GM21576 (cell line): Measurements from ENCODE around the gene SPEF1.
A peak's percentile ranks its signal among the peaks of the same experiment; 100 is the strongest.

Experiments used
- ATAC-seq: cut with Tn5 transposase; IDR thresholded peaks from one replicate; pipeline ENCODE4 v1.9.1; 2021; ENCODE audit warnings: mild to moderate bottlenecking, moderate library complexity; ENCODE audit not compliant: unreplicated experiment

Gene SPEF1

DNA sequence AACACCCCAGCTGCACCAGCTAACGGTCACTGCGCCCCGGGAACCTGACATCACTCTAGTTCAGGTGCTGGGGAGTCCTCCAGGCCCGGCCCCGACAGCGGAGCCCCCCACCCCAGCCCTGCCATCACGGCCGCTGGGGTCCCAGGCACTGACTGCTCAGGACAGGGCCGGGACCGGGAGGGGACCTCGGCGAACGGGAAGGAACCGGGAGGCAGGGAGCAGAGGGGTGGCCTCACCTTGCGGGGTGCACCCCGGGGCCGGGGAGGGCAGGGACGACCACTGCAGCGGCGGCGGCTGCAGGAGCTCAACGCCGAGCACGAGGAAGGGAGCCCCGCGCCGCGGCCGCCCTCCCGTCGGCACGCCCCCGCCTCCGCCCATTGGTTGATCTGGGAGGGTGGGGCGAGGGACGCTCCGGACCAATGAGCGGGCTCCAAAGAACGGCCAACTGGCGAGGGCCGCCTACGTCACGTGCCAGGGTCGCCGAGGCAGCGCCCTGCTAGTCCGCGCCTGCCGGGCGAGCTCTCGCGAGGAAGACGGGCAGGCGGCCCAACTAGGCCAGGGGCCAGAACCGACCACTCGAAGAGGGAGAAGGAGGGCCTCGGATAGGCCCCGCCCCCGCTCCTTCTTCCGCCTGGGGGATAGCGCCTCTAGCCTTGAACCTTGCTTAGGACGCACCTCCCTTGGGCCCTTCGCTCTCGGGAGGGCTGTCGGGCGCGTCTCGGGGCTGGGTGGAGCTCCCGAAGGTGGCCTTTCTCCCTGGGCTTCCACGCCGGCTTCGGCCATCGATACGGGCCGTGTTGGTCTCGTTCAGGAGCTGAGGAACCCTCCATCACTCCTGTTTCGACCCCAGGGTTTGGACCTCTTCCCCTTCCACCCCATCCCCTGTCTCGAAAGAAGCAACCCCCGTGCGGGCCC, 13.6 kb downstream of the SPEF1 start, which contains the start of gene ADISSP:
Gene ADISSP, minus strand, starts transcription at position 327 of the 915 bp plus-strand sequence. CDS start 7,653 bp downstream, outside the sequence.
- peak; percentile 89 for ATAC-seq

DNA sequence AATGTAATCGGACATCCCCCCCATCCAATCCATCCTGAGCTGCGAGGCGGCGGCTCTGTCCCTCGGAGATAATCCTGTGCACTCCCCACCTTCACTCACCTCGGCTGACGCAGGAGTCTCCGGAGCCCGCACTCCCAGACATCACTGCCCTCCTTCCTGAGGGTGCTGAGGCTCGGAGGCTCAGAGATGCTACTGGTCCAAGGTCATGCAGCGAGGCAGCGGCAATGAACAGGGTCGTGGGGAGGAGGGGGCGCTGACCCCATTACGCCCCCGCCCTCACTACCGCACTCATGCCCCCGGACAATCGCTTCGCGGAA, 14.2 kb downstream of the SPEF1 start:
- ATAC-seq: no peak

DNA sequence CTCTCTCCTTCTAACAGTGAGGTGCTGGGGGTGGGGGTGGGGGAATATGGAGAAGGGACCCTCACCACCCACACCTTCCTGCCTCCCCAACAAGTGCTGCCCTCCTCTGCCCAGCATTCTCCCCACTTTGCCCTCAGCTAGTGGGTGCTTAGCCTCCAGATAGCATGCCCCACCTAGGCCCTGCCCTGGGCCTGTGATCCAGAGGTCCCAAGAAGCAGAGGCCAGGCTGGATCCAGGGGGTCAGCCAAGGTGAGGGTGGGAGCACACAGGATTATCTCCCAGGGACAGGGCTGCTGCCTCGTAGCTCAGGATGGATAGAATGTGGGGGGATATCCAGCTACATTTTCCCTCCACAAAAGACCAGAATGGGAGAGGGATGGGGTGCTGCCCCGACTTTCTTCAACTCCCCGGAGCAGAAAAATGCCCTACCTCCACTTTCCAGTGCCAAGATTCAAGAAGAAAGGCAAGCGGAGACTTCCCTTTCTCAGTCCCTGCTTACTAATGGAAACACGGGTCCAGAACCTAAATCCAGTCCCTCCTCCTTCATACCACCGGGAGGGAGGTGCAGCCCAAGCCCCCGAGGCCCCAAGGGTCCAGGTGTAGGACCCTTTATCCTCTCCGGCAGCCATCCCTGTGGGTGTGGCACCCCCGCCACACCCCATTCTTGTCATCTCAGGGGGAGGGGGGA, 14.7 kb downstream of the SPEF1 start:
- no peak for ATAC-seq

DNA sequence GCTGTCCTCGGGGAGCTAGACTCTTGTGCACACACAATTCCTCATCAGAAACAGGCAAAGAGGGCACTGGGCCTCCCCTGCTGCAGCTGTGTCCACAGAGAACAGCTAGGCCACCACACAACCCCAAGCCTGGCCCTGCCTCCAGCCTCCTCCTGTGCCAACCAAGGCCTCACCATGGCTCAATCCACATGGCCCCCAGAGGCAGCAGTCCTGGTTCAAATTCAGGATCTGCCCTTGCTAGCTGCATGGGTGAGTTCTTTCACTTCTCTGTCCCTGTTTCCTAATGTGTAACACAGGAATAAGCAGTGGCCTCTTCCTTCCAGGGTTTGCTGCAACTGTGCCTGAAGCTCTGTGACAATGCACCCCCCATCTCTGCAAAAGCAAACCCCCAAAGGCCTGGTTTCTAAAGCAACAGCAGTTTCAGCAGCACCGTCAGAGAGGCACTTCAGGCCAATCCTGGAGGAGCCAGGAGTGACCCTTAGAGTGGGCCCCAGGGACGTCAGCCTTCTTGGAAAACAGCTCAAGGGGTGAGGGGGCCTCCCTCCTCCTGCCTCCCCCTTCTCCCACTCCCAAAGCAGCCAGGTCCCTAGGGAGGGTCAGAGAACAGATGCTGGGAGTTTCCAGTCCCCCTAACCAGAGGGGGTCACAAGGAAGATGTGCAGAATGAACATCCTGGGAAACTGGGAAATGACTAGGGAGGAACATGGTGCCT, 15.9 kb downstream of the SPEF1 start:
- ATAC-seq: no peak

DNA sequence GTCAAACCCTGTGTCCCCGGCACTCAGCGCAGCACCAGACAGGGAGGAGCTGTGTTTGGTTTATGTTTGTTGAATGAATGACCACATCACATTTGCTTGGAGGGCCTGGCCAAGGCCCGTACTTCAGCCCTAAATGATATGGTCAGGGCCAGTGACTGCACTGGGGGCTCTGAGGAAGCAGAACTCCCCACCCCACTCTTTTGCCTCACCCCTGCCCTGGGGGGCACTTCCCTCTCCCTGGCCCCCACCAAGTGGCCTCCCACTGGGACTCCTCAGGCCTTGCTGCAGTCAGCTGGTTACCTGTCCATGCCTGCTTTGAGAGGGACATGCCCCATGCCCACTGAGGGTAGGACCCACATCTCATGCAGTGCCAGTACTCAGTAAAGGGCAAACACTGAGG, 16.6 kb downstream of the SPEF1 start:
- ATAC-seq: no peak

DNA sequence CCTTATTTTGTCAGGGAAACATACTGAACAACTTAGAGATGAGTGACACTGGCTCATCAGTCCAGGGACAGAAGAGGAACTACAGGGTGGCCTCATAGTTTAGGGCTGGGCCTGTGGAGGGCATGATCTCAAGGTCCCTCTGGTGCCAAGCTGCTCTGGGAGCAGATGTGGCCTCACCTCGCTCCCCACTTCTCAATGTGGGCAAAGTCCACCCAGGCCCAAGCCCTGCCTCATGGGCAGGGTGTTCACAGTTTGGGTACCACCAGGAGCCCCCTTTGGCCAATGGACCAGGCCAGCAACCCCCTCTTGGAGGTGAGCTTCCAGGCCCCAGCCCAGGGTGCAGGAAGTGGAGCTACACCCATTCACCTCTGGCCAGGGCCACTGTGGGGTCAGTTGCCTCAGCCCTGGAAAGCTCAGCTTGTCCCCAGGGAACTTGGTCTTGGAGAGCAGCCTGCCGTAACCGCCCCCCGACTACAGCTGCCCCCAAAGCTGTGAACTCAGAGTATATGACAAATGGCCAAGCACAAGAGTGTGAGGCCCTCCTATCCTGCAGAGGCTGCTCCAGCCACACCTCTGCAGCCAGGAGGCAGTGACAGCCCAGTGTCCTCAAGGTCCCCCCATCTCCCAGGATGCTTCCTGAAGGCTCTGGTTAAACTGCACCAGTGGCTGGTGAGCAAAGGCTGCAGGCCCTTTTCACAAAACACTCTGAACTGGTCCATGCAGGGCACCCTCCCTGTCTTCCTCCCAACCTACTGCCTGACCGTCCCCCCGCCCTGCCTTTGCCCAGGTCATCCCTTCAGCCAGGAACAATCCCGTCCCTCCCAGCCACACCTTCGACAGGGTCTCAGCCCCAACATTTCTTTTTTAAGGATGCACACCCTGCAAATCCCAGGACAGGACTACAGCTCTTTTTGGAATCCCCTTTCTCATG, 17.3 kb downstream of the SPEF1 start:
- ATAC-seq: no peak

DNA sequence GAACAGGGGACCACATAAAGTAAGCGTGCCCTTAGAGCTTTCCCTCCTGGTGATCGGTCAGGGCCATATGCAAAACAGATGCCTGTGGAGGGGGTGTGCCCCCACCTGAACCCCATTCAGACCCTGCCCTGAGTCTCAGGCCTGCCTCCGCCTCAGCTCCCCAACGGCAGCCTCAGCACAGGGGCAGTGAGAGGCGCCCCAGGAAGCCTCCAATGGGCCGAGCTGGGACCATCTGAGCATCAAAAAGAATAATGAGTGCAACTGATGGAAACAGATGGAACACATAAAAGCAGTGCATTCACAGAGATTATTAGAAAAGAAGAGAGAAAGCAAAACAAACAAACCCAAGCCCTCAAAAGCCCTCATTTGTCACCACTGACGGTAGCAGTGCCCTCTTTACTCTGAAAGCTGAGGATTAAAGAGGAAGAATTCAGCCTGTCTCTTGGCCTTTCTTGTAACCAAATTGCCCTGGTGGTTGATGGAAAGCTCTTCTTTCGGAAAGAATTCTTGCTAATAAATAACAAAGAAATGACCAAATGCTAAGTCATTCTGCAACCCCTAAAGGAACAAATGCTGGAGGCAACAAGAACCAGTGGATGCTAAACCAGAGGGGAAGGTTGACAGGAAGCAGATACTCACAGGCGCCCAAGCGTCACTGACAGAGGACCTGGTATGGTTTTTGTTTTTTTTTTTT, 20.4 kb downstream of the SPEF1 start:
- ATAC-seq: no peak

DNA sequence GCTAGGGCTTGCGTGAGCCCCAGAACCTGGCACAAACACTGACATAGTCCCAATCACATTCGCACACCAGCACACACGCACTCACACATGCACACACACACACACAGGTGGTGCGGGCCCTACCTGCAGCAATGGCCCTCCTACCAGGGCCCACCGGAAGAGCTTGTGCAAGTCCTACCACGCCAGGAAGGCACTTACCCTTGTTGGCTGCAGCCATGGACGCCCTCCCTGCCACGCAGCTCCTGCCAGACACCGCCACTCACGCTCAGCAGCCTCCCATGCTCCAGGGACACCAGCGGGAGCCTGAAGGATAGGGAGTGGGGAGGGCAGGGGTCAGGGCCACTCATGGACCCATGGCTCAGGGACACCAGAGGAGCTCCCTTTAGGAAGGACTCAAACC, 21.4 kb downstream of the SPEF1 start:
- no peak for ATAC-seq

DNA sequence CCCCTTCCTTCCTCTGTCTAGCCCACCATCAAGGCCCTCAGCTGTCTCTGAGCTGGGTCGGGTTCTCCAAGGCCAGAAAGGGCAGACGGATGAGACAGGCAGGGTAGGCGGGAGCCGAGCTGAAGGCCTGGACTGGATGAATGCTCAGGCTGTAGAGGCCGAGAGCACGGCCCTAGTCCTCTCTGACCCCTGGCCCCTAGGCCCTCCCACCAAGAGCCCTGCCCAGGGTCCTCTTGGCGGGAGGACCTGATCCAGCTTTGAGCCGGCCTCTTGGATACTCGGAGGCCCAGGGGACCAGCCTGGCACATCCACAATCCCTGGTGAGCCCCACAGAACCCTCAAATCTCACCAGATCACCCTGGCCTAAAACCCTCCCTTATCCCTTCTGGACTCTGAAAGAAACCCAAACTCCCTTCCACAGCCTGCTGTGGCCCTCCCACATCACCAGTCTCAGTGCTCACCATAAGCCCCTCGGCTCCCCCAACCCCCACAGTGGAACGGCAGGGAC, 21.9 kb downstream of the SPEF1 start:
- no peak for ATAC-seq

DNA sequence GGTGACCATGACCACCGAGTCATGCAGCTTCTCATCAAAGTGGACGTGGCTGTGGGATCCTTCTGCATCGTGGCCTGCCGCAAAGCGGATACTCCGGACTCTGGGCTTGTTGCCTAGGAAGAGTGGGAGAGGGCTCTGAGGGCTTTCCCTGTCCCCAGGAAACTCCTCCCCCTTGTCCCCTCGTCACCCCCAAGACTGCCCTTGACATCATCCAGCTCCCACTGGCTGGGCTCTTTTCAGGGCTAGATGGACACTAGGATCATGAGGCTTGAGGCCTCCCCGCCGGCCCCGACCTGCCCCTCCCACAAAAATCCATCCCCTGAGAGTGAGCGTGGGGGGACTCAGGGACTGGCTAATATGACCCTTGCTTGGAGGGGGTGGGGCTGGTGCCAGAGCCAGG, 22.7 kb downstream of the SPEF1 start:
- ATAC-seq: no peak

DNA sequence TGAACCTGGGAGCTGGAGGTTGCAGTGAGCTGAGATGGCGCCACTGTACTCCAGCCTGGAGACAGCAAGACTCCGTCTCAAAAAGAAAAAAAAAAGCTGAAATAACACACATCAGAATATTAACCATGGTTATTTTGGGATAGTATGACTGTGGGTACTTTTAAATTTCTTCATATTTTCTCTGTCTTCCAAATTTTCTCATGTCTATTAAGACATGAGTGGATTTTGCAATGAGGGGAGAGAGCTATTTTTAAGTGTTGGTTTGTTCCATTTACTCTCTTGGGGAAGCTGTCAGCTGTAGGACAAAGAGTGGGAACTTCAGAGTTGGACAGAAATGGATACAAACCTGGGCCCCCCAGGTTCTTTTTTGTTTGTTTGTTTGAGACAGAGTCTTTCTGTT, 24.0 kb downstream of the SPEF1 start:
- ATAC-seq: no peak

DNA sequence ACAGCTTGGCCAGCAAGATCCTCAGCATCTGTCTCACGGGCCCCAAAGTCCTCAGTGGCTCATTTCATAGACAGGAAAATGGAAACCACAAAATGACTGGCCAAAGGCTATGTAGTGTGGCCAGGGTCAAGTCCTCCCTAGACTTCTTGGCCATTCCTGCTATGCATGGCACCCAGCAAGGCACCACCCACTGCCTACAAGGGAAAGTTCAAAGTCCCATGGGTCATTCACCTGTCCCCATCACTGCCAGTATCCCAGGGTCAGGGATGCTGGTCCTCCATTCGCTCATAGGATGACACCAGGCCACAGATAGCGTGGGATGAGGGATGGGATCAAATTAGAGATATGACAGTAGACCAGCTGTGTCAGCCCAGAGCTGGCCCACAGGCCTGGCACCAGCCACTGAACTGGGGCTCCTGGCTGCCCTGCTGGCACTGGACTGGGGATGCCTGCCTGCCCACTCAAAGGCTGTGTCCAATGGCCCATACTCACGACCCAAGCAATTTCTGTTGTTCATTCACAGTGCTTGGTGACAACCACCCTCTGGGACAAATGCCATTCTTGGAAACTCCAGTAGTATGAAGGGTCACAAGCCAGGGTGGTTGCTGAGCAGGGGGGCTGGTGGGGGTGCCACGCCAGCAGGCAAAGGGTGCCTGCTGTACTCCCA, 25.3 kb downstream of the SPEF1 start:
- no peak for ATAC-seq

DNA sequence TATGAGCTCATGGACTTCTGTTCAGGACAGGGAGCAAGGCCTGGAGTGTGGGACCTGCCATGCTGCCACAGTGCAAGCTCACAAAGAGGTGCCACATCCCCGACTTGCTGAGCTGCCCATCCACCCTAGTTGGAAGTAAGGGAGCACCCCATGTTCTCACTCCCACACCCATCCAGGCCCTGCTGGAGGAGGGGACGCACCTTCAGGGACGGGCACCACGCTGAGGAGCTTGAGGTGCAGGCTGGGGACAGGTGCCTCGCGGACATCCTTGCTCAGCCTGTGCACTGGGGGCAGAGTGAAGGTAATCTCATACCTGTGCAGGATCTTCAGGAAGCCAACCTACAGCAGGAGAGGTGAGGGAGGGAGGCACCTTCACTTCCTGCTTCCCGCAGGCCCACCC, 26.0 kb downstream of the SPEF1 start:
- no peak for ATAC-seq

DNA sequence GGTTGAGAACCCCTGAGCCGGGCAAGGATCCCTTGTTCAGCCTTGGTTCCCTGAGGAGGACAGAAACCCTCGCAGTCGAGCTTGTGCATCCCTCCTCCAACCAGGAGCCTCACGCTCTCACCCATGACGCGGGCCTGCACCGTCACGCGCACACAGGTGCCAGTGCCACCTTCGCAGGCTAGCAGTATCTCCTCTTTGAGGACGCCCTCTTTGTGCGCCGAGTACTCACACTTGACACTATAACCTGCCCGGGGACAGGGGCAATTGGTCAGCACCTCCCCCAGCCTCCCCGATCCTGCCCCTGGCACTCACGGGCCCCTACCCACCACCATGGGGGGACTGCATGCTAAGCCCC, 27.0 kb downstream of the SPEF1 start:
- no peak for ATAC-seq

DNA sequence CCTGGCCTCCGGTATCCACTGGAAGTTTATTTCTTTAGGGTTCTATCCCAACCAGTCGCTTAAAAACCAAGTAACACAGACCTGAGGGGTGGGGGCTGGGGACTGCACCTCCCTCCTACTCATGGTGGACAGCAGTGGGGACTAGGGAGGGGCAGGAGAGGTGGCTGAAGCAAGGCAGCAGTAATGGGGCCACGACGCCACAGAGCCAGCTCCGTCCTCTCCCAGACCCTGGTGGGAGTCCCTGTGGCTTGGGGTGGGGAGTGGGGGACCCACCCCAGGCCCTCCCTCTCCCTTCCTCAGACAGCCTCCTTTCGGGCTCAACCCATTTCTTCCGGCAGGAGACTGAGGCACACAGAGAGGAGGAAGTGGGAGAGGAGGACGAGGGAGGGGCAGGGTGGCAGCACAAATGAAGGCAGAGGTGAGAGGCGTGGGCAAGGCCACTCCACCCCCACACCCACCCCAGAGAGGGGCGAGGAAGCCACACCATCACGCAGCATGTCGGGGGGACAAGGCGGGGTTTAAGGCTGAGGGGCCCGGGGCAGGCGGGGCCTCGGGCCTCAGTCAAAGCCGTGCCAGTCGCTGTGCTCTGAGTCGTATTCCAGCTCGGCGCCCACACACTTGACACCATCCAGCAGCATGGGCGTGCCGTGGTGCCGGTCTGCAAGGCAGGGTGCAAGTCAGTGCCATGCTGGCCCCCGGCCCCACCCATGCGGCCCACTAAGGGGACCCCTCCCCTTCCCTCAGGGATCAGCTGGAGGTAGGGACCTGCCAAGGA, 27.6 kb downstream of the SPEF1 start:
- no peak for ATAC-seq

DNA sequence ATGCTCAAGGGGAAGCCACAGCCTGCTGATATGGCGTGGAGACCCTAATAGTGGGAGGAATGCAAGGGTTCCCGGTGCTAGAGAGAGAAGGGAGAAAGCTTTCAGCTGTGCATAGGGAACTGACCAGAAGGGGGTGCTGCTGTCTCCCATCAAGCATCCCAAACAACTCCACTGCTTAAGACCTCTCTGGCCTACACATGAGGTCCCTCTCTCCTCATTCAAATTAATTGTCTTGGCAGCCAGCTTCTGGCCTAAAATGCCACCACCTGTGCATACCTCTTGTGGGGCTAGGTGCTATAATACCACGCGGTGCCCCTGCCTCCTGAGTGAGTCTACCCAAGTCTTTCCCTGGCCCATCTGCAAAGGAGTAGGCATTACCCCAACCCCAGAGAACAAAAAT, 28.1 kb downstream of the SPEF1 start:
- ATAC-seq: no peak

DNA sequence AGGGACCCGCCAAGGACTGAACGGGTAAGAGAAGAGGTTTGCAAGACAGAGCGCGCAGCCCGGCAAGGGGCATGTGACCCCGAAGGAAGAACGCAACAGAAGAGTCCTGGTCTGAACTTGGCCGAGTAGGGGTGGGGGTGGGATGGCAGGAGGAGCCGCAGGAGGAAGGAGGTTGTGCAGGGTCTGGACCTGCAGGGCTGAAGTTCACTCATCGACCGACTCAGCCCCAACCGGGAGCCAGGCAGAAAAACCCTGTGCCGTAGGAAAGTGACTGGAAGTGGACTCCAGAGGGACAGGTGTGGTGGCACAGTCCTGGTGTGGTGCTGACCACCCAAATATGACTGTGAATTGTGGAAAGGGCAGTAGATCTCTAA, 28.9 kb downstream of the SPEF1 start:
- no peak for ATAC-seq

DNA sequence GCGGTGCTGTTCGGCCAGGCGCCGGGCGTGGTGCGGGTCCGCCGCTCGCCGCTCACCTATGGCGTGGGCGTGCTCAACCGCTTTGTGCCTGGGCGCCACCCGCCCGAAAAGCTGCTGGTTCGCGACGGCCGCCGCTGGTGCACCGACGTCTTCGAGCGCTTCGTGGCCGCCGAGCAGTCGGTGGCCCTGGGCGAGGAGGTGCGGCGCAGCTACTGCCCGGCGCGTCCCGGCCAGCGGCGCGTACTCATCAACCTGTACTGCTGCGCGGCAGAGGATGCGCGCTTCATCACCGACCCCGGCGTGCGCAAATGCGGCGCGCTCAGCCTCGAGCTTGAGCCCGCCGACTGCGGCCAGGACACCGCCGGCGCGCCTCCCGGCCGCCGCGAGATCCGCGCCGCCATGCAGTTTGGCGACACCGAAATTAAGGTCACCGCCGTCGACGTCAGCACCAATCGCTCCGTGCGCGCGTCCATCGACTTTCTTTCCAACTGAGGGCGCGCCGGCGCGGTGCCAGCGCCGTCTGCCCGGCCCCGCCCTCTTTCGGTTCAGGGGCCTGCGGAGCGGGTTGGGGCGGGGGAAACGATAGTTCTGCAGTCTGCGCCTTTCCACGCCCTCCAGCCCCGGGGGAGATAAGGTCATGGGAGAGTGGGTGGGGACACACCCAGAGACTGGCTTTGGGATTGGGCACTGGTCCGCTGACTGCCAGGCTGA, 29.4 kb downstream of the SPEF1 start:
- ATAC-seq: no peak
